Thyroid gland (tissue), 4 donors: Measurements from ENCODE around the gene GPR78.

Experiments used
- CTCF ChIP-seq, 6 experiments: fragments of 200-600 bp in 3 of 6; fragments of 450-650 bp in 3 of 6; sonication (generic) in 3 of 6; IDR thresholded peaks; one replicate each; pipeline ENCODE4 v1.5.1; 2016 to 2019; ENCODE audit warnings: antibody characterized with exemption in 6 of 6, mild to moderate bottlenecking in 2 of 6, inconsistent platforms in 1 of 6, moderate library complexity in 1 of 6
- POLR2A ChIP-seq, 2 donors: fragments of 450-650 bp; IDR thresholded peaks; one replicate each; pipeline ENCODE4 v1.6.1; 2017; ENCODE audit warnings: antibody characterized with exemption in 2 of 2, mild to moderate bottlenecking in 2 of 2, moderate library complexity in 1 of 2

DNA sequence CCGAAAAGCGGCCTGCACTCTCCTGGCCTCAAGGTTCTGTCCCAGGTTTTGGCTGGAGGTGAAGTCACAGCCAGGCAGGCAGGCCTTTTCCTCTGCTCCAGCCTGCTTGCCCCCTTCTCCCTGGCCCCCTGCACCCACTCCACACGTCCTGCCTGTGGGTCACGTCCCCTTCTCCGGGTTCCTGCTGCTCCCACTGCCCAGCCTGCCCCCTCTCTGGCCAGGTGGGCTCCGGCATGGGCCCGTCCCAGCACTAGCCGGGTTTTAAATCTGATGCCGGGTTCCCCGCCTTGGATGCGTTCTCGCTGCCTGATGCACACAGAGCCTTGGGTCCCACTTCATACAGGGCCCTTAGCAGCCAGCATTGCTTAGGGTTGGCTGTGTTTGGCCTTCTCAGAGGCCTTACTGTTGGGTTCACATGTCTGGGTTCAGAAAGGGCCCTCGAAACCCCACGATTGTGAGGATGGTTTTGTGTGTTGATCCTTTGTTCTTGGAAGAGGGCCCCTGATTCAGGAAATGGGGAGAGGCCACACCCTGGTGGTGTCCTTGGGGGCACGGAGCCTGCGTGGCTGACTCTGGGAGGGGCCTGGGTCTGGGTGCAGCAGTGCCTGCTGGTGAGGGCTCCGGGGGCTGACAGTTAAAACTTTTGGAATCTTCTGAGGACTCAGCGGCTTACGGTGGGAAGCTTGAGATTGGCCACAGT, 18.3 kb downstream of the GPR78 start:
- no peak for TF ChIP-seq CTCF (IDR thresholded peaks at IDR 0.05)
- no peak for TF ChIP-seq POLR2A (IDR thresholded peaks at IDR 0.05)
